Measurements from ENCODE around the gene COA1. TPM values are rescaled to one million over a fixed set of nuclear protein-coding genes. Genes with fewer than 3 reads are reported as not detected.

Gene COA1
- total RNA-seq, 2 donors from 2014 or later: 36.8 to 52.4 TPM

DNA sequence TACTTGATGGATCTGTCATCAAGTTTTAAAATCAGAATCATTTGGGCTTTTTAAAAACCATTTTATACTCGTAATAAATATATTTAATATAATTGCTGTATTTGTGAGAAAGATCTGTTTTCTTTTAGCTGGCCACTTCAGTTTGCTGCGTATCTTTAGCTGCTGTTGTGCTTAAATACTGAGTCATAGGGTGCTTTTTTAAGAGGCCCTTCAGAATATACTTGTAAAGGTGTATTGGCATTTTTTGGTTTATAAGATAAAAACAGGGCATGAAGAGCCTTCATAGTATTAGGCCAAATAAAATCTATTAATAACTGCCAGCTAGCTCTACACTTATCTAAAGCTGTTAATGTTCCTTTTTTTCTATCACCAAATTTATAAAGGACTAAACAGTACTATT lies 102.6 kb downstream of the COA1 start:
- ATAC-seq (no peak), DNase-seq (no peak)
- TF ChIP-seq, protein P1, sequence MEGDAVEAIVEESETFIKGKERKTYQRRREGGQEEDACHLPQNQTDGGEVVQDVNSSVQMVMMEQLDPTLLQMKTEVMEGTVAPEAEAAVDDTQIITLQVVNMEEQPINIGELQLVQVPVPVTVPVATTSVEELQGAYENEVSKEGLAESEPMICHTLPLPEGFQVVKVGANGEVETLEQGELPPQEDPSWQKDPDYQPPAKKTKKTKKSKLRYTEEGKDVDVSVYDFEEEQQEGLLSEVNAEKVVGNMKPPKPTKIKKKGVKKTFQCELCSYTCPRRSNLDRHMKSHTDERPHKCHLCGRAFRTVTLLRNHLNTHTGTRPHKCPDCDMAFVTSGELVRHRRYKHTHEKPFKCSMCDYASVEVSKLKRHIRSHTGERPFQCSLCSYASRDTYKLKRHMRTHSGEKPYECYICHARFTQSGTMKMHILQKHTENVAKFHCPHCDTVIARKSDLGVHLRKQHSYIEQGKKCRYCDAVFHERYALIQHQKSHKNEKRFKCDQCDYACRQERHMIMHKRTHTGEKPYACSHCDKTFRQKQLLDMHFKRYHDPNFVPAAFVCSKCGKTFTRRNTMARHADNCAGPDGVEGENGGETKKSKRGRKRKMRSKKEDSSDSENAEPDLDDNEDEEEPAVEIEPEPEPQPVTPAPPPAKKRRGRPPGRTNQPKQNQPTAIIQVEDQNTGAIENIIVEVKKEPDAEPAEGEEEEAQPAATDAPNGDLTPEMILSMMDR (IDR thresholded peaks at IDR 0.05): no peak
- TF ChIP-seq POLR2A (IDR thresholded peaks at IDR 0.05): no peak
- H3K36me3 ChIP-seq (replicated peaks in 1 of 2; ENCODE audit: insufficient read depth in 1 of 2, low read depth in 2 of 2): no peaks in the 10 kb centered on the region
- H3K4me1 ChIP-seq: no peaks in the 10 kb centered on the region
- H3K4me3 ChIP-seq: no peak overlapping the region
- intact Hi-C loops (cut with DNase I): no loop called here
- WGBS, 2 donors: 85 to 90% methylated on average over 2 of the region's 2 CpGs
- no peaks in the 10 kb centered on the region for H3K9me3 ChIP-seq
- no peak overlapping the region for H3K27ac ChIP-seq
- H3K27me3 ChIP-seq: no peaks in the 10 kb centered on the region

DNA sequence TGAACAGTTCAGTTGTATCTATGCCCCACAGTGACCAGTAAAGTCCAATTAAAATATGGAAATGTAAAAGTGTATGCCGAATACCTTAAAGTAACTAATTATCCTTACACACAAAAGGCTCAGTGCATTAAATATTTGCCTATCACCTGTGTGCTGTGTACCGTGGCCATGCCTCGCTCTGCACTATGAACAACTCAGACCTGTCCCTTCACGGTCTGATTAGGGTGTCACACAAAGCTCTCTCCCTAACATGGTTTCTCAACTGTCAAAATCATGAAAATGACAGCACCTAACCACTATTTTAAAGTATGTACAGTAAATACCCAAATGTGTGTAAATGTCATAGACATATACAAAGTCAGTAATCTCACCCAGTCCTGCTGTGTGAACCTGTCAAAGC lies 103.3 kb downstream of the COA1 start:
- ATAC-seq: peak; percentile 24
- H3K4me3 ChIP-seq: no peak overlapping the region
- no peaks in the 10 kb centered on the region for H3K9me3 ChIP-seq
- no peaks in the 10 kb centered on the region for H3K27me3 ChIP-seq
- no peak overlapping the region for H3K27ac ChIP-seq
- intact Hi-C loops (cut with DNase I): no loop called here
- no peaks in the 10 kb centered on the region for H3K36me3 ChIP-seq (replicated peaks in 1 of 2; ENCODE audit: insufficient read depth in 1 of 2, low read depth in 2 of 2)
- WGBS, 2 donors: 64 to 75% methylated on average over 4 of the region's 4 CpGs
- TF ChIP-seq, protein P1 (IDR thresholded peaks at IDR 0.05): no peak
- TF ChIP-seq POLR2A (IDR thresholded peaks at IDR 0.05): no peak
- no peak for DNase-seq
- H3K4me1 ChIP-seq: no peaks in the 10 kb centered on the region

DNA sequence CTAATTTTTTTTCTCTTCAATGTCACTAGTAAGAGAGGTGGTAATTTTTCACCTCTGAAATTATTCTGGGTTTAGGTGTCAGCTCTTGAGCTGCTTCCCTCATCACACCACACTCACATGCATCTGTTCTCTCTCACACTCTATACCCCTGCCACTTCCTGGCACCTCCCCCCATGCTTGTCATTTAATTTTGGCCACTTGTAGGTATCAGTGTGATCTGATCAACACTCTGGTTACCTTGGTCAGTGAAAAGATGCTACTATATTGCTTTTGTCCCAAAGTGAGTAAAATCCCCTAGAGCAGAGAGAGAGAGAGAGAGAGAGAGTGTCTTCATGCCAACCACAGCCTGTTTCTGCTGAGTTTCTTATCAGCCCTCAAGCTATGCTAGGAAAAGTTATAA lies 103.9 kb downstream of the COA1 start:
- no peaks in the 10 kb centered on the region for H3K9me3 ChIP-seq
- no peak for ATAC-seq
- intact Hi-C loops (cut with DNase I): no loop called here
- no peak overlapping the region for H3K27ac ChIP-seq
- H3K27me3 ChIP-seq: no peaks in the 10 kb centered on the region
- no peak for DNase-seq
- H3K4me1 ChIP-seq: no peaks in the 10 kb centered on the region
- H3K4me3 ChIP-seq: no peak overlapping the region
- H3K36me3 ChIP-seq (replicated peaks in 1 of 2; ENCODE audit: insufficient read depth in 1 of 2, low read depth in 2 of 2): no peaks in the 10 kb centered on the region
- TF ChIP-seq POLR2A (IDR thresholded peaks at IDR 0.05): no peak
- TF ChIP-seq, protein P1 (IDR thresholded peaks at IDR 0.05): no peak

DNA sequence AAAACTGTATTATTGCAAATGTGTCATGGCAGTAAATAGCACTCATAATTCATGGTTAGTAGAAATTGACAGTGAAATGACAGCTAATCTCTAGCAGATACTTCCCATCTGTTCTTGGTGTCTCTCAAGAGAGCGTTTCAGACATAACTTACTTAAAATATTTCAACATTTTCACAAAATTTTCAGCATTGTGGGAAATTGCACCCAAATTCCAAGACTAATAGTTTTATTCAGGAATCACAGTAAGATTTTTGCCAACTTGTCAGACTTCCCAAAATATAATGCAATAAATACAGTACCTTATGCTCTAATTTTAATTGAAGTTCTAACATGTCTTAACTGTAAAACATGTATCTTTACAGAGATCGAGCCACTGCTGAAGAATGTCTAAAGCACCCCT lies 105.2 kb downstream of the COA1 start:
- H3K4me3 ChIP-seq: no peak overlapping the region
- ATAC-seq (no peak), DNase-seq (no peak)
- intact Hi-C loops (cut with DNase I): no loop called here
- peaks cover 7% of the 10 kb centered on the region for H3K4me1 ChIP-seq
- no peaks in the 10 kb centered on the region for H3K9me3 ChIP-seq
- 89 to 91% methylated on average over 2 of the region's 2 CpGs for WGBS, 2 donors
- H3K27ac ChIP-seq: no peak overlapping the region
- H3K36me3 ChIP-seq (replicated peaks in 1 of 2; ENCODE audit: insufficient read depth in 1 of 2, low read depth in 2 of 2): no peaks in the 10 kb centered on the region
- no peak for TF ChIP-seq POLR2A (IDR thresholded peaks at IDR 0.05)
- TF ChIP-seq, protein P1 (IDR thresholded peaks at IDR 0.05): no peak
- H3K27me3 ChIP-seq: no peaks in the 10 kb centered on the region

DNA sequence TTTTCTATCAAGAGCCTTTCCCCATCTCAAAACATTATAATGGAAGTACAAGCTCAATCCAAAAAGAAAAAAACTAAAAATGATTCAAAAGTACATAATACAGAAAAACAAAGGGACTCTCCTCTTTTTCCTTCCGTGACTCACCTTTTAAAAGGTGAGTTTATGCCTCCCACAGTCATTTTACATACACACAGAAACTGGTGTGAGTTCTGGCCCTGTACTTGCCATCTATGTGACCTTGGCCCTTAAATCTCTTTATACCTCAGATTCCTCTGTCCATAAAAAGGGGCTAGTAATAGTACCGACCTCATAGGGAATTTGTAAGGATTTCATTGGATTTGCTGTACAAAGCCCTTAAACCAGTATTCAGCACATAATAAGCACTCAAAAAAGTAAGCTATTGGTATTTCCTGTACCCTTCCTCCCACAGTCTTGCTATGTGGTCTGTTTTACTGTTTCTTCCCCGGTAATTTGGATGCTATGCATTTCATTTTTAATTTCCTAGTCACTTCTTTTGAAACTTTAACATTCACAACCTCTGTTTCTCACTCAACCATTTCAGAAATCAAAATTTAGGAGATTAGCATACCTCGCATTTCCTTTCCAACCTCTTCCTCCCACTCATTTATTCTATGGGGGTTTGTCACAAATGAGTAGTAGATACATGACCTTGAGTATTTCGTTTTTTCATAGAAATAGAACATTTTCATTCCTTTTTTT lies 107.4 kb downstream of the COA1 start:
- TF ChIP-seq POLR2A (IDR thresholded peaks at IDR 0.05): no peak
- TF ChIP-seq, protein P1 (IDR thresholded peaks at IDR 0.05): no peak
- WGBS, 2 donors: 78 to 85% methylated on average over 5 of the region's 5 CpGs
- intact Hi-C loops (cut with DNase I): no loop called here

More for the DNA sequence above, 107.4 kb downstream of the COA1 start:
- no peaks in the 10 kb centered on the region for H3K27me3 ChIP-seq
- no peak overlapping the region for H3K27ac ChIP-seq
- ATAC-seq: no peak
- no peak for DNase-seq
- peaks cover 9% of the 10 kb centered on the region for H3K4me1 ChIP-seq
- H3K4me3 ChIP-seq: no peak overlapping the region
- no peaks in the 10 kb centered on the region for H3K36me3 ChIP-seq (replicated peaks in 1 of 2; ENCODE audit: insufficient read depth in 1 of 2, low read depth in 2 of 2)
- no peaks in the 10 kb centered on the region for H3K9me3 ChIP-seq
